GM23248 (cell line): ENCODE measurements around the gene HBA2.
"Not testable (repeated sequence)": the region's sequence is repeated elsewhere in the genome, so short reads cannot be mapped to it uniquely, and the experiment has no call there.

Source experiments
- EZH2 ChIP-seq: fragments of 200-600 bp; sonication (generic); IDR thresholded peaks from 2 replicates; pipeline ENCODE4 v1.6.1; 2018; ENCODE audit warnings: antibody characterized with exemption, mild to moderate bottlenecking; ENCODE audit not compliant: insufficient read depth, poor library complexity, severe bottlenecking
- EZH2phosphoT487 ChIP-seq: fragments of 200-600 bp; sonication (generic); IDR thresholded peaks from 2 replicates; pipeline ENCODE4 v1.6.1; 2018; ENCODE audit warnings: antibody characterized with exemption, moderate library complexity, mild to moderate bottlenecking, low read depth; ENCODE audit not compliant: insufficient read depth

DNA sequence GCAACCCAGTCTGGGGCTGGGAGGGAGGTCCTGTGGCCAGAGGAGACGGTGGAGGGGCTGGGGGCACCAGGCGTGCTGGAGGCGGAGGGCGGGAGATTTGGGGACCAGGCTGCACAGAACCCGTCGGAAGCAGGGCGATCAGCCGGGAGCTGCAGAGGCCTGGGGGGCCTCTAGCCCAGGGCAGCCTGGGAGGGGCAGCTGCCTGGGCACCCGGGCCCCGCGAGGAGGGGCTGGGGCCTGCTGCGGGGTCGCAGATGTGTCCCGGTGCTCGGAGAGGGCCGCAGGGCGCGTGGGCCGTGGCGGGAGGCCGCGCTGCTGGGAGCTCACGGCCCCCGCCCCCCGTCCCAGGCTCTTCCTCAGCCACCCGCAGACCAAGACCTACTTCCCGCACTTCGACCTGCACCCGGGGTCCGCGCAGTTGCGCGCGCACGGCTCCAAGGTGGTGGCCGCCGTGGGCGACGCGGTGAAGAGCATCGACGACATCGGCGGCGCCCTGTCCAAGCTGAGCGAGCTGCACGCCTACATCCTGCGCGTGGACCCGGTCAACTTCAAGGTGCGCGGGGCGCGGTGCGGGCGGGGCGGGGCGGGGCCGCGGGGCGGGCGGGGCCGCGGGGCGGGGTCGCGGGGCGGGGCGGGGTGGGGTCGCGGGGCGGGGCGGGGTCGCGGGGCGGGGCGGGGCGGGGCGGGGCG is 8.4 kb upstream of the HBA2 start:
- TF ChIP-seq EZH2, EZH2phosphoT487: not testable (repeated sequence)
